Measurements from ENCODE around the gene RASL12.

RASL12 gene

GRCh38 chr15:65092911-65093792 lies 25.4 kb upstream of the RASL12 start:
- no peak for DNase-seq (ENCODE audit: low read depth)

GRCh38 chr15:65091946-65092770 lies 24.4 kb upstream of the RASL12 start:
- DNase-seq (ENCODE audit: low read depth), result no peak

- no peak for DNase-seq (ENCODE audit: low read depth)
Observed at GRCh38 chr15:65089206-65089824, 21.5 kb upstream of the RASL12 start.

GRCh38 chr15:65088643-65089021 lies 20.8 kb upstream of the RASL12 start:
- DNase-seq (ENCODE audit: low read depth), result no peak

- no peak for DNase-seq (ENCODE audit: low read depth)
Observed at GRCh38 chr15:65087873-65088642, 20.3 kb upstream of the RASL12 start.

- no peak for DNase-seq (ENCODE audit: low read depth)
Observed at GRCh38 chr15:65087411-65087810, 19.6 kb upstream of the RASL12 start.

GRCh38 chr15:65086680-65087111 lies 18.9 kb upstream of the RASL12 start:
- DNase-seq (ENCODE audit: low read depth), result no peak

- DNase-seq (ENCODE audit: low read depth), result no peak
Observed at GRCh38 chr15:65085990-65086679, 18.3 kb upstream of the RASL12 start.

GRCh38 chr15:65085207-65085753 lies 17.5 kb upstream of the RASL12 start:
- no peak for DNase-seq (ENCODE audit: low read depth)

GRCh38 chr15:65084500-65085206 lies 16.9 kb upstream of the RASL12 start:
- no peak for DNase-seq (ENCODE audit: low read depth)

GRCh38 chr15:65083262-65083701 lies 15.5 kb upstream of the RASL12 start:
- DNase-seq (ENCODE audit: low read depth), result no peak

- no peak for DNase-seq (ENCODE audit: low read depth)
Observed at GRCh38 chr15:65082303-65082953, 14.6 kb upstream of the RASL12 start.

GRCh38 chr15:65081758-65082157 lies 14.0 kb upstream of the RASL12 start:
- peak; percentile 9 for DNase-seq (ENCODE audit: low read depth)

GRCh38 chr15:65081270-65081669 lies 13.5 kb upstream of the RASL12 start:
- no peak for DNase-seq (ENCODE audit: low read depth)

- no peak for DNase-seq (ENCODE audit: low read depth)
Observed at GRCh38 chr15:65079580-65079979, 11.8 kb upstream of the RASL12 start.

- no peak for DNase-seq (ENCODE audit: low read depth)
Observed at GRCh38 chr15:65077981-65078352, 10.2 kb upstream of the RASL12 start.

GRCh38 chr15:65077291-65077980 lies 9.6 kb upstream of the RASL12 start:
- no peak for DNase-seq (ENCODE audit: low read depth)

- no peak for DNase-seq (ENCODE audit: low read depth)
Observed at GRCh38 chr15:65076486-65077290, 8.9 kb upstream of the RASL12 start, which contains the start of gene KBTBD13. TSS of gene KBTBD13 (plus strand) at chr15:65076746. CDS start at chr15:65076816, 70 bp downstream.
